Type B pancreatic cell (in vitro differentiated cells): ENCODE results near the gene HYAL4. TPM values are rescaled to one million over a fixed set of nuclear protein-coding genes. Genes with fewer than 3 reads are reported as not detected.
"Not testable (repeated sequence)": the region's sequence is repeated elsewhere in the genome, so short reads cannot be mapped to it uniquely, and the experiment has no call there.

Experiments used
- DNase-seq: peaks from one replicate; pipeline ENCODE4 v3.0.0; 2021; ENCODE audit warnings: mixed read lengths; ENCODE audit not compliant: unreplicated experiment; ENCODE audit errors: extremely low spot score
- H3K27ac Mint-ChIP-seq: 2 replicates; pipeline ENCODE4 v1.8.0; 2021; ENCODE audit warnings: mild to moderate bottlenecking, mixed read lengths
- H3K27me3 Mint-ChIP-seq: 2 replicates; pipeline ENCODE4 v1.8.0; 2021; ENCODE audit warnings: mixed read lengths
- H3K36me3 Mint-ChIP-seq: 2 replicates; pipeline ENCODE4 v1.8.0; 2021; ENCODE audit warnings: mixed read lengths
- H3K4me1 Mint-ChIP-seq: one replicate; pipeline ENCODE4 v1.8.0; 2021; ENCODE audit warnings: mixed read lengths; ENCODE audit not compliant: unreplicated experiment
- H3K4me3 Mint-ChIP-seq: 2 replicates; pipeline ENCODE4 v1.8.0; 2021; ENCODE audit warnings: mild to moderate bottlenecking, mixed read lengths
- H3K9me3 Mint-ChIP-seq: 2 replicates; pipeline ENCODE4 v1.8.0; 2021; ENCODE audit warnings: mixed read lengths
- CTCF ChIP-seq: fragments of 200-600 bp; sonication (generic); conservative IDR thresholded peaks from 2 replicates; pipeline ENCODE4 v1.5.0; 2021; ENCODE audit warnings: antibody characterized with exemption, mild to moderate bottlenecking
- total RNA-seq: library from RNA; stranded (reverse); gene quantifications from 2 replicates; pipeline ENCODE4 v1.2.1, GENCODE V29; 2021; ENCODE audit warnings: low replicate concordance

Gene HYAL4
- total RNA-seq, 1 donor from 2014 or later = not detected

GRCh38 chr7:123802249-123802648, 42.7 kb upstream of the HYAL4 start:
- no peak for TF ChIP-seq CTCF
- DNase-seq = no peak
- no peaks in the 10 kb centered on the region for H3K27me3 Mint-ChIP-seq
- H3K4me1 Mint-ChIP-seq = peaks cover 9% of the 10 kb centered on the region
- no peak overlapping the region for H3K4me3 Mint-ChIP-seq
- no peak overlapping the region for H3K27ac Mint-ChIP-seq
- no peaks in the 10 kb centered on the region for H3K9me3 Mint-ChIP-seq
- no peaks in the 10 kb centered on the region for H3K36me3 Mint-ChIP-seq

GRCh38 chr7:123805287-123805686, 39.7 kb upstream of the HYAL4 start:
- TF ChIP-seq CTCF = no peak
- Mint-ChIP-seq H3K27me3 (no peaks in the 10 kb centered on the region), H3K4me3 (no peak overlapping the region), H3K27ac (no peak overlapping the region), H3K36me3 (no peaks in the 10 kb centered on the region), H3K9me3 (no peaks in the 10 kb centered on the region), H3K4me1 (no peaks in the 10 kb centered on the region)
- DNase-seq = no peak

- Mint-ChIP-seq H3K4me1 (no peaks in the 10 kb centered on the region), H3K27me3 (no peaks in the 10 kb centered on the region), H3K4me3 (no peak overlapping the region), H3K36me3 (no peaks in the 10 kb centered on the region), H3K27ac (no peak overlapping the region), H3K9me3 (no peaks in the 10 kb centered on the region)
- no peak for DNase-seq
- no peak for TF ChIP-seq CTCF
Measured at GRCh38 chr7:123809471-123809870, 35.5 kb upstream of the HYAL4 start.

DNA sequence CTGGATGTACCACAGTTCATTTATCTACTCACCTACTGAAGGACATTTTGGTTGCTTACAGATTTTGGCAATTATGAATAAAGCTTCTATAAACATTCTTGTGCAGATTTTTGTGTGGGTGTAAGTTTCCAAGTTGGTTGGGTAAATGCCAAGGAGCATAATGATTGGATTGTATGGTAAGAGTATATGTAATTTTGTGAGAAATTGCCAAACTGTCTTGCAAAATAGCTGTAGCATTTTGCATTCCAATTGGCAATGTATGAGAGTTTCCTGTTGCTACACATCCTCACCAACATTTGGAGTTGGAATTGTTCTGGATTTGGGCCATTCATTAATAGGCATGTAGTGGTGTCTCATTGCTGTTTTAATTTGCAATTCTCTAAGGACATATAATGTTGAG, 33.9 kb upstream of the HYAL4 start:
- no peaks in the 10 kb centered on the region for H3K27me3 Mint-ChIP-seq
- H3K4me3 Mint-ChIP-seq = no peak overlapping the region
- no peaks in the 10 kb centered on the region for H3K36me3 Mint-ChIP-seq
- no peak for TF ChIP-seq CTCF
- no peaks in the 10 kb centered on the region for H3K4me1 Mint-ChIP-seq
- no peaks in the 10 kb centered on the region for H3K9me3 Mint-ChIP-seq
- H3K27ac Mint-ChIP-seq = no peak overlapping the region
- no peak for DNase-seq

DNA sequence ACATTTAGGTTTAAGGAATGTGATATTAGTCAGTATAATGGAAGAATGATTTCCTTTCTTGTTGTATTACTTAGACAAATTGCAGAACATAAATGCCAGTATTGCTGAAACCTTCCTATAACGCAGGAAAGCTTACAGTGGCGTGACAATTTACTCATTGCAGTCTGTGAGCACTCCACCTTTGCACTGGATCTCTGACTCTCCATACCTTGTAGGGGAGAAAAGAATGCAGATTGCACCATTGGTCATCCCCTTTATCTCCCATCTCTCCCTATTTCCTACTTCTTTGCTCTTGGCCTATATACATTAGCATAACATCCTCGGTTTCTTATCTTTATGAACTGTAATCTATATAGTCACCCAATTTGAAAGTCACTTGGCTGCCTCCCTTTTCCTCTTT, 28.1 kb upstream of the HYAL4 start:
- no peak for TF ChIP-seq CTCF
- Mint-ChIP-seq H3K9me3 (no peaks in the 10 kb centered on the region), H3K4me3 (no peak overlapping the region), H3K4me1 (no peaks in the 10 kb centered on the region), H3K36me3 (no peaks in the 10 kb centered on the region), H3K27ac (no peak overlapping the region), H3K27me3 (no peaks in the 10 kb centered on the region)
- no peak for DNase-seq

GRCh38 chr7:123819001-123819400, 26.0 kb upstream of the HYAL4 start:
- Mint-ChIP-seq H3K27ac (no peak overlapping the region), H3K4me1 (no peaks in the 10 kb centered on the region)

DNA sequence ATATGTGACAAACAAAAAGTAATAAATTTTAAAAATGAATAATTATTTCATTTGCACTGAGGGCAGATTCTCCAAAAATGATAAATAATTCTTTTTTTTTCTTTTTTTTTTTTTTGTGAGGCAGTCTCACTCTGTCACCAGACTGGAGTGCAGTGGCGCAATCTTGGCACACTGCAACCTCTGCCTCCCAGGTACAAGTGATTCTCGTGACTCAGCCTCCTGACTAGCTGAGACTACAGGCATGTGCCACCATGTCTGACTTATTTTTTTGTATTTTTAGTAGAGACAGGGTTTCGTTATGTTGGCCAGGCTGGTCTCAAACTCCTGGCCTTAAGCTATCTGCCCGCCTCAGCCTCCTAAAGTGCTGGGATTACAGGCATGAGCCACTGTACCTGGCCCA, 25.2 kb upstream of the HYAL4 start:
- not testable (repeated sequence) for H3K36me3 Mint-ChIP-seq, H3K4me1 Mint-ChIP-seq, H3K4me3 Mint-ChIP-seq, DNase-seq, H3K9me3 Mint-ChIP-seq, H3K27ac Mint-ChIP-seq, H3K27me3 Mint-ChIP-seq

More at GRCh38 chr7:123819001-123819400, 26.0 kb upstream of the HYAL4 start:
- Mint-ChIP-seq H3K4me3 (no peak overlapping the region), H3K27me3 (no peaks in the 10 kb centered on the region), H3K36me3 (no peaks in the 10 kb centered on the region), H3K9me3 (no peaks in the 10 kb centered on the region)
- DNase-seq = no peak
- no peak for TF ChIP-seq CTCF
